RWPE2 (cell line): ENCODE results near the gene MRLN.
"Not testable (repeated sequence)": the region's sequence is repeated elsewhere in the genome, so short reads cannot be mapped to it uniquely, and the experiment has no call there.

Experiments used
- ATAC-seq: fragments of 200-7000 bp; cut with Tn5 transposase; 3 replicates; pipeline ENCODE4 v1.9.1; 2021; ENCODE audit warnings: low read depth
- DNase-seq: peaks from one replicate; pipeline ENCODE4 v3.0.0-alpha.2; 2020; ENCODE audit warnings: low spot score
- H3K27ac ChIP-seq: fragments of 450-650 bp; 2 replicates; pipeline ENCODE4 v1.5.1; 2017; ENCODE audit warnings: mild to moderate bottlenecking; ENCODE audit not compliant: poor library complexity, severe bottlenecking
- H3K27me3 ChIP-seq: fragments of 250-450 bp; sonication (Bioruptor Pico); 2 replicates; pipeline ENCODE4 v1.5.1; 2021; ENCODE audit warnings: mild to moderate bottlenecking, moderate library complexity; ENCODE audit not compliant: insufficient read depth, poor library complexity, severe bottlenecking
- H3K36me3 ChIP-seq: fragments of 250-450 bp; sonication (Bioruptor Pico); 2 replicates; pipeline ENCODE4 v1.5.1; 2020; ENCODE audit warnings: low read depth, mild to moderate bottlenecking, moderate library complexity
- H3K4me1 ChIP-seq: fragments of 250-450 bp; sonication (Bioruptor Pico); 2 replicates; pipeline ENCODE4 v1.5.1; 2021; ENCODE audit warnings: mild to moderate bottlenecking, moderate library complexity; ENCODE audit not compliant: insufficient read depth, poor library complexity, severe bottlenecking
- H3K4me3 ChIP-seq: fragments of 250-450 bp; sonication (Bioruptor Pico); 2 replicates; pipeline ENCODE4 v1.5.1; 2021; ENCODE audit warnings: mild to moderate bottlenecking, moderate library complexity; ENCODE audit not compliant: severe bottlenecking
- H3K9me3 ChIP-seq: fragments of 250-450 bp; sonication (Bioruptor Pico); 2 replicates; pipeline ENCODE4 v1.5.1; 2021; ENCODE audit warnings: mild to moderate bottlenecking, moderate library complexity; ENCODE audit not compliant: severe bottlenecking
- TF ChIP-seq, protein P1 (sequence below): fragments of 450-650 bp; IDR thresholded peaks from one replicate; pipeline ENCODE4 v1.5.1; 2017; ENCODE audit warnings: mild to moderate bottlenecking, moderate library complexity; ENCODE audit not compliant: poor library complexity, severe bottlenecking

The MRLN gene

DNA sequence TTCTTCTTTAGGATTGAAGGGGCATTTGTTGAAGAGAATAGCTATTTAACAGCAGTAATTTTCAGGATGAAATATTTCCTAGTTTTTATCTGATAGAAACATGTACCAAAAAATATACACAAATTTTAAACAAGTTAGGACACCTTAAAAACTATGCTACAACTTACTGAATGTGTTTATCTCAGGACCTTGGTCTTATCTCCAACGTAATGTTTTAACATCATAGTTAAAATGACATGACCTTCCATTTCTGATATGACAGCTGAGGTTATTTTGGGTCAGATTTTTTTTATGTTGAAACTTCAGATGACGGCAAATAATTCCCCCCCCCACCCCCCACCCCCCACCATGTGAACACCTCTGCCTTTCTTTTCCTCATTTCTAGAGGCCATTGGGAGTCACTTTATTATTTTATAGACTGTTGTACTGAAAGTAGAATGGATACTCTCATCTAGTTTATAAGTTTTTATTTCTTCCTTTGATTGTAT lies 8.0 kb downstream of the MRLN start:
- TF ChIP-seq, protein P1, sequence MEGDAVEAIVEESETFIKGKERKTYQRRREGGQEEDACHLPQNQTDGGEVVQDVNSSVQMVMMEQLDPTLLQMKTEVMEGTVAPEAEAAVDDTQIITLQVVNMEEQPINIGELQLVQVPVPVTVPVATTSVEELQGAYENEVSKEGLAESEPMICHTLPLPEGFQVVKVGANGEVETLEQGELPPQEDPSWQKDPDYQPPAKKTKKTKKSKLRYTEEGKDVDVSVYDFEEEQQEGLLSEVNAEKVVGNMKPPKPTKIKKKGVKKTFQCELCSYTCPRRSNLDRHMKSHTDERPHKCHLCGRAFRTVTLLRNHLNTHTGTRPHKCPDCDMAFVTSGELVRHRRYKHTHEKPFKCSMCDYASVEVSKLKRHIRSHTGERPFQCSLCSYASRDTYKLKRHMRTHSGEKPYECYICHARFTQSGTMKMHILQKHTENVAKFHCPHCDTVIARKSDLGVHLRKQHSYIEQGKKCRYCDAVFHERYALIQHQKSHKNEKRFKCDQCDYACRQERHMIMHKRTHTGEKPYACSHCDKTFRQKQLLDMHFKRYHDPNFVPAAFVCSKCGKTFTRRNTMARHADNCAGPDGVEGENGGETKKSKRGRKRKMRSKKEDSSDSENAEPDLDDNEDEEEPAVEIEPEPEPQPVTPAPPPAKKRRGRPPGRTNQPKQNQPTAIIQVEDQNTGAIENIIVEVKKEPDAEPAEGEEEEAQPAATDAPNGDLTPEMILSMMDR = no peak
- no peaks in the 10 kb centered on the region for H3K27me3 ChIP-seq
- no peak overlapping the region for H3K4me3 ChIP-seq
- H3K36me3 ChIP-seq = no peaks in the 10 kb centered on the region
- H3K27ac ChIP-seq = no peak overlapping the region
- no peak for ATAC-seq
- DNase-seq = no peak
- H3K4me1 ChIP-seq = no peaks in the 10 kb centered on the region
- H3K9me3 ChIP-seq = no peaks in the 10 kb centered on the region

DNA sequence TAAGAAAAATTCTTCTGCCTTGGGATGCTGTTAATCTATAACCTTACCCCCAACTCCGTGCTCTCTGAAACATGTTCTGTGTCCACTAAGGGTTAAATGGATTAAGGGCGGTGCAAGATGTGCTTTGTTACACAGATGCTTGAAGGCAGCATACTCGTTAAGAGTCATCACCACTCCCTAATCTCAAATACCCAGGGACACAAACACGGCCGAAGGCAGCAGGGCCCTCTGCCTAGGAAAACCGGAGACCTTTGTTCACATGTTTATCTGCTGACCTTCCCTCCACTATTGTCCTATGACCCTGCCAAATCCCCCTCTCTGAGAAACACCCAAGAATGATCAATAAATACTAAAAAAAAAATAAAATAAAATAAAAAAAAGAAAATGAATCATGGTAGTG lies 8.5 kb downstream of the MRLN start:
- H3K4me1 ChIP-seq, H3K4me3 ChIP-seq, H3K27ac ChIP-seq, DNase-seq, H3K27me3 ChIP-seq, ATAC-seq, H3K9me3 ChIP-seq, H3K36me3 ChIP-seq: not testable (repeated sequence)

DNA sequence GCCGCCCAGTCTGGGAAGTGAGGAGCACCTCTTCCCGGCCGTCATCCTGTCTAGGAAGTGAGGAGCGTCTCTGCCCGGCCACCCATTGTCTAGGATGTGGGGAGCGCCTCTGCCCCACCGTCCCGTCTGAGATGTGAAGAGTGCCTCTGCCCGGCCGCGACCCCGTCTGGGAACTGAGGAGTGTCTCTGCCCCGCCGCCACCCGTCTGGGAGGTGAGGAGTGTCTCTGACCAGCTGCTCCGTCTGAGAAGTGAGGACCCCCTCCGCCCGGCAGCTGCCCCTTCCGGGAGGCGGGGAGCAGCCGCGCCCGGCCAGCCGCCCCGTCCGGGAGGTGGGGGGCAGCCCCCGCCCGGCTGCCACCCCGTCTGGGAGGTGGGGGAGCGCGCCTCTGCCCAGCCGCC lies 9.1 kb downstream of the MRLN start:
- H3K36me3 ChIP-seq, H3K27me3 ChIP-seq, H3K4me3 ChIP-seq, H3K9me3 ChIP-seq, DNase-seq, H3K4me1 ChIP-seq, ATAC-seq, H3K27ac ChIP-seq: not testable (repeated sequence)

DNA sequence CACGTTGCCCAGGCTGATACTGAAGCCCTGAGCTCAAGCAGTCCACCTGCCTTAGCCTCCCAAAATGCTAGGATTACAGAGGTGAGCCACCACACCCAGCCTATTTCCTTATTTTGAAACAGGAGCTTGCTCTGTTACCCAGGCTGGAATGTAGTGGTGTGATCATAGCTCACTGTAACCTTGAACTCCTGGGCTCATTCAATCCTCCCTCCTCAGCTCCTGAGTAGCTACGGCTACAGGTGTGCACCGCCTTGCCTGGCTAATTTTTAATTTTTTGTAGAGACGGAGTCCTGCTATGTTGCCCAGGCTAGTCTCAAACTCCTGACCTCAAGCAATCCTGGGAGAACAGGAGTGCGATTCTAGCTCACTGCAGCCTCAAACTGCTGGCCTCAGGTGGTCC lies 11.7 kb downstream of the MRLN start:
- DNase-seq (no peak), ATAC-seq (no peak)
- TF ChIP-seq, protein P1 = no peak
- Histone ChIP-seq H3K9me3 (no peaks in the 10 kb centered on the region), H3K4me1 (no peaks in the 10 kb centered on the region), H3K36me3 (no peaks in the 10 kb centered on the region), H3K4me3 (no peak overlapping the region), H3K27me3 (no peaks in the 10 kb centered on the region), H3K27ac (no peak overlapping the region)

DNA sequence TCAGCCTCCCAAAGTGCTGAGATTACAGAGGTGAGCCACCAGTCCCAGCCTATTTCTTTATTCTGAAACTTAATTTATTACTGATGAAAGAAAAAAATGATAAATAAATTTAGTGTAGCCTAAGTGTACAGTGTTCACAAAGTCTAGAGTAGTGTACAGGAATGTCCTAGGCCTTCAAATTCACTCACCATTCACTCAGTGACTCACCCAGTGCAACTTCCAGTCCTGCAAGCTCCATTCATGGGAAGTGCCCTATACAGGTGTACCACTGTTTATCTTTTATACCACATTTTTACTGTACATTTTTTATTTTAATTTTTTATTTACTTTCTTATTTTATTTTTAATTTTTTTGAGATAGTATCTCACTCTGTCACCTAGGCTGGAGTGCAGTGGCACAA lies 12.2 kb downstream of the MRLN start:
- Histone ChIP-seq H3K27me3 (no peaks in the 10 kb centered on the region), H3K4me1 (no peaks in the 10 kb centered on the region), H3K36me3 (no peaks in the 10 kb centered on the region), H3K27ac (no peak overlapping the region), H3K9me3 (no peaks in the 10 kb centered on the region), H3K4me3 (no peak overlapping the region)
- DNase-seq (no peak), ATAC-seq (no peak)
- TF ChIP-seq, protein P1 = no peak

DNA sequence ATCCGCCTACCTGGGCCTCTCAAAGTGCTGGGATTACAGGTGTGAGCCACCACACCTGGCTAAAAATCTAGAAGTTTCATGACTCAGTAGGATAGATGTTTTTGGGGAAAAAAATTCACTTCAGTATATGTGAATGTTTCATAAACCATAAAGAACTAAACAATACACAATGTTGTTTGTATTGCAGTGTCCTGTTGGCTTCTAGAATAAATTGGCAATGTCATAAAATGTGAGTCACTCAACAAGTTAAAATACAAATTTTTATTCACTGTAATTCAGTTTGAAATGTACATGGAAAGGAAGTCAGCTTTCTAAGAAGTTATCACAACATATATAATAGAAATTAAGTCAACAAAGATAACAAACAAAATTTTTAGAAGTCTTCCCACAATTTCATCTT lies 16.5 kb downstream of the MRLN start:
- Histone ChIP-seq H3K9me3 (no peaks in the 10 kb centered on the region), H3K4me3 (no peak overlapping the region), H3K27me3 (no peaks in the 10 kb centered on the region), H3K36me3 (no peaks in the 10 kb centered on the region), H3K4me1 (no peaks in the 10 kb centered on the region), H3K27ac (no peak overlapping the region)
- DNase-seq (no peak), ATAC-seq (no peak)
- TF ChIP-seq, protein P1 = no peak
